ENCODE measurements around the gene HIP1. TPM values are rescaled to one million over a fixed set of nuclear protein-coding genes. Genes with fewer than 3 reads are reported as not detected.
"Not testable (repeated sequence)": the region's sequence is repeated elsewhere in the genome, so short reads cannot be mapped to it uniquely, and the experiment has no call there.

HIP1 gene
- total RNA-seq, 8 experiments from 2014 or later, result 1.8 to 28.4 (median 19.1) TPM

DNA sequence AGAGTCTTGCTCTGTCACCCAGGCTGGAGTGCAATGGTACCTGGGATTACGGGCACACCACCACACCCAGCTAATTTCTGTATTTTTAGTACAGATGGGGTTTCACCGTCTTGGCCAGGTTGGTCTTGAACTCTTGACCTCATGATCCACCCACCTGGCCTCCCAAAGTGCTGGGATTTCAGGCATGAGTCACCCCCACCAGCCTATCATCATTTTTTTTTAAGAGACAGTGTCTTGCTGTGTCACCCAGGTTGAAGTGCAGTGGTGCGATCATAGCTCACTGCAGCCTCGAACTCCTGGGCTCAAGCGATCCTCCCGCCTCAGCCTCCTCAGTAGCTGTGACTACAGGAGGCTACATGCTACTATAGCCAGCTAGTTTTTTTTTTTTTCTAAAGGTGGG, 56.7 kb downstream of the HIP1 start:
- in situ Hi-C loops (cut with MboI; ENCODE audit: low pct_unique_long_range_greater_than_20kb in 2 of 9, low sequenced_read_pairs in 9 of 9, unreplicated experiment in 9 of 9); ATAC-seq (replicated peaks in 6 of 8): not testable (repeated sequence)
- 58 to 100% (median 85%) methylated on average over 1 to 4 of the region's 6 CpGs; no CpG with 5 or more reads in 4 of the 10 experiments for WGBS, 10 experiments

DNA sequence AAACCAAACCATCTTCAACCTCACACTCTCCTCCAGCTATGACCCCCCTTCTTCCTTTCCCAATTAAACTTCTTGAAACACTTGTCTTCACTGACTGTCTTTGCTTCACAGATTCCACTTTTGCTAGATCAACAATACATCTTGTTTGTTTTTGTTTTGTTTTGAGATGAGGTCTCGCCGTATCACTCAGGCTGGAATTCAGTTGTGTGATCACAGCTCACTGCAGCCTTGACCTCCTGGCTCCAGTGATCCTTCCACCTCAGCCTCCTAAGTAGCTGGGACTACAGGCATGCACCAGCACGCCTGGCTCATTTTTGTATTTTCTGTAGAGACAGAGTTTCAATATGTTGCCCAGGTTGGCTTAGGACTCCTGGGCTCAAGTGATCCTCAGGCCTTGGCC, 59.7 kb downstream of the HIP1 start:
- in situ Hi-C loops (cut with MboI; ENCODE audit: low pct_unique_long_range_greater_than_20kb in 2 of 9, low sequenced_read_pairs in 9 of 9, unreplicated experiment in 9 of 9), result no loop called here
- Histone ChIP-seq H3K4me3 (no peak overlapping the region), H3K4me1 (replicated peaks in 1 of 2) (no peaks in the 10 kb centered on the region), H3K27ac (no peak overlapping the region)
- no peak for ATAC-seq (replicated peaks in 6 of 8)
- WGBS, 10 experiments, result 60 to 100% (median 86%) methylated on average over 1 to 3 of the region's 3 CpGs; no CpG with 5 or more reads in 5 of the 10 experiments

More for the DNA sequence above, 56.7 kb downstream of the HIP1 start:
- H3K4me3 ChIP-seq; H3K27ac ChIP-seq; H3K4me1 ChIP-seq (replicated peaks in 1 of 2): not testable (repeated sequence)

DNA sequence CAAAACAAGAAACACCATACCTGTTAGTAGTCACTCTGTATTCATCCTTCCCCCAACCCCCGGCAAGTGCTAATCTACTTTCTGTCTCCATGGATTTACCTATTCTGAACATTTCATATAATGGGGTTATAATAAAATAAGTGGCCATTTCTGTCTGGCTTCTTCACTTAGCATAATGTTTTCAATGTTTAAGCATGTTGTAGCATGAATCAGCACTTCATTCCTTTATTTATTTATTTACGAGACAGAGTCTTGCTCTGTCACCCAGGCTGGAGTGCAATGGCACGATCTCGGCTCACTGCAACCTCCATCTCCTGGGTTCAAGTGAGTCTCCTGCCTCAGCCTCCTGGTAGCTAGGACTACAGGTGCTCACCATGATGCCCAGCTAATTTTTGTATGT, 69.2 kb downstream of the HIP1 start:
- in situ Hi-C loops (cut with MboI; ENCODE audit: low pct_unique_long_range_greater_than_20kb in 2 of 9, low sequenced_read_pairs in 9 of 9, unreplicated experiment in 9 of 9), result no loop called here
- WGBS, 10 experiments, result 0 to 100% (median 66%) methylated on average over 1 to 4 of the region's 4 CpGs; no CpG with 5 or more reads in 2 of the 10 experiments
- H3K4me3 ChIP-seq, result no peak overlapping the region
- H3K4me1 ChIP-seq (replicated peaks in 1 of 2), result no peaks in the 10 kb centered on the region
- ATAC-seq (replicated peaks in 6 of 8), result no peak
- no peak overlapping the region for H3K27ac ChIP-seq

DNA sequence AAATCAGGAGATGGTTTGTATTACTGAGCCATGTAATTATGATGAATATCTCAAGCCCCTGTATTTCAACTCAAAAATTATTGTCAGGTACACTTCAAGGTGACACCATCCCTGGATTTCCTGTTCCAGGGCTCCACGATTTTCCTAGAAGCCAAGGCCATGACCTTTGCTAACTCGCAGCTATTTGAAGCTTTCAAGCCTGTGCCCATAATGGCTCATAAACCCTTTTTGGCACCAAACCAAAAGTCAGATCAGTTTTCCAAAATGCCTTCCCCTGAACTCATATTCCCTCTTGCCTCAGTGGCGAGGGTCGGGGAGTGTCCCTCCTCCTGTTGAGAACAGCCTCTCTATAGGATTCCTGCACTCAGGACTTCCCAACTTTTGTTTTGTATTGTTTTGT, 70.8 kb downstream of the HIP1 start:
- Histone ChIP-seq H3K27ac (no peak overlapping the region), H3K4me3 (no peak overlapping the region), H3K4me1 (replicated peaks in 1 of 2) (no peaks in the 10 kb centered on the region)
- in situ Hi-C loops (cut with MboI; ENCODE audit: low pct_unique_long_range_greater_than_20kb in 2 of 9, low sequenced_read_pairs in 9 of 9, unreplicated experiment in 9 of 9), result no loop called here
- ATAC-seq (replicated peaks in 6 of 8), result no peak
- WGBS, 10 experiments, result 0 to 100% (median 71%) methylated on average over 1 to 4 of the region's 4 CpGs; no CpG with 5 or more reads in 1 of the 10 experiments

DNA sequence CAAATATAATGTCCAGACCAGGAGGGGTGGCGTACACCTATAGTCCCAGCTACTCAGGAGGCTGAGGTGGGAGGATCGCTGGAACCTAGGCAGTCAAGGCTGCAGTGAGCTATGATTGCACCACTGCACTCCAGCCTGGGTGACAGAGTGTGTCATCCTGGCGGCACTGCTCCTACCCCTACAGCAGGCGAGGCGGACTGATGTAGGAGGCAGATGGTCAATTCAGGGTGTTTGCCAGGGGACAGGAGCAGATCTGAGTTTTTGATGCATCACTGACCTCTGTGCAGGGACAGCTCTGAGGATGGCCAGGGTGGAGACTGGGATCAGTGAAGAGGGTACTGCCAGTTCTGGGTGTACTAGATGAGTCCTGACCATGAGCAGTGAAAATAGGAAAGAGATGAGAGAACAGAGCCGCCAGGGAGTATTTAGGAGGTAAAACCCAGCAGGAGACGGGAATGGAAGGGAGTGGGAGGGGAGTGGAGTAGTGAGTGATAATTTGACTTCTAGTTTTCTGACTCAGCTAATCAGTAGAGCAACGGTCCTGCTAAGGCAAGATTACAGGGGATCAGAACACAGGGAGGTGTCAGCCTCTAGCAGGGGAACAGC, 75.3 kb downstream of the HIP1 start:
- no peak for ATAC-seq (replicated peaks in 6 of 8)
- H3K27ac ChIP-seq, result no peak overlapping the region
- no peak overlapping the region for H3K4me3 ChIP-seq
- in situ Hi-C loops (cut with MboI; ENCODE audit: low pct_unique_long_range_greater_than_20kb in 2 of 9, low sequenced_read_pairs in 9 of 9, unreplicated experiment in 9 of 9), result no loop called here
- 43 to 88% (median 69%) methylated on average over 1 to 5 of the region's 8 CpGs; no CpG with 5 or more reads in 5 of the 10 experiments for WGBS, 10 experiments
- H3K4me1 ChIP-seq (replicated peaks in 1 of 2), result no peaks in the 10 kb centered on the region

DNA sequence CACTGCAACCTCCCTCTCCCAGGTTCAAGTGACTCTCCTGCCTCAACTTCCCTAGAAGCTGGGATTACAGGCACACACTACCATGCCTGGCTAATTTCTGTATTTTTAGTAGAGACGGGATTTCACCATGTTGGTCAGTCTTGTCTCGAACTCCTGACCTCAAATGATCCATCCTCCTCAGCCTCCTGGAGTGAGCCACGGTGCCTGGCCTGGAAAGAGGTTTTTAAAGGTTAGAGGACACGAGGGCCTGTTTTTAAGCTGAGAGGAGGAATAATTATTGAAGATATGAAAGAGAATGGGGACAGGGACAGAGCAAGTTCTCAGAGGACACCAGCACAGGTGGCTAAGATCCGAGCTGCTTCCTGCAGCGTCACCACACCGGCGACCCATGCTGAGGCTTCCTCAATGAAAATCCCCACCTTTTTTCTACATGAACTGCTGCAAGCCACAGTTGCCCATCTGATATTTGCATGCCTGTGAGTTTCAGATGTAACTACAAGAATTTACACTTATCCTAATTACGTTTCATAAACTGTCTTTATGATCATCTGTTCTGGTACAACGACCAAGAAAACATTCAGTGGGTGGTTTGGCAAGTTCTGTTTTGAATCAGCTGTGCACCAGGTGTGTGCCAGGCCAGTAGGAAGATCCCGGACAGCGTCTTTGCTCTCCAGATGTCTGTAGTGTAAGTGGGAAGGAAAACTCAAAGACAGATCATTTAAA, 76.0 kb downstream of the HIP1 start:
- ATAC-seq (replicated peaks in 6 of 8), result no peak
- H3K27ac ChIP-seq, result no peak overlapping the region
- WGBS, 10 experiments, result 50 to 78% (median 73%) methylated on average over 2 to 9 of the region's 12 CpGs; no CpG with 5 or more reads in 5 of the 10 experiments
- H3K4me1 ChIP-seq (replicated peaks in 1 of 2), result no peaks in the 10 kb centered on the region
- in situ Hi-C loops (cut with MboI; ENCODE audit: low pct_unique_long_range_greater_than_20kb in 2 of 9, low sequenced_read_pairs in 9 of 9, unreplicated experiment in 9 of 9), result no loop called here
- no peak overlapping the region for H3K4me3 ChIP-seq

DNA sequence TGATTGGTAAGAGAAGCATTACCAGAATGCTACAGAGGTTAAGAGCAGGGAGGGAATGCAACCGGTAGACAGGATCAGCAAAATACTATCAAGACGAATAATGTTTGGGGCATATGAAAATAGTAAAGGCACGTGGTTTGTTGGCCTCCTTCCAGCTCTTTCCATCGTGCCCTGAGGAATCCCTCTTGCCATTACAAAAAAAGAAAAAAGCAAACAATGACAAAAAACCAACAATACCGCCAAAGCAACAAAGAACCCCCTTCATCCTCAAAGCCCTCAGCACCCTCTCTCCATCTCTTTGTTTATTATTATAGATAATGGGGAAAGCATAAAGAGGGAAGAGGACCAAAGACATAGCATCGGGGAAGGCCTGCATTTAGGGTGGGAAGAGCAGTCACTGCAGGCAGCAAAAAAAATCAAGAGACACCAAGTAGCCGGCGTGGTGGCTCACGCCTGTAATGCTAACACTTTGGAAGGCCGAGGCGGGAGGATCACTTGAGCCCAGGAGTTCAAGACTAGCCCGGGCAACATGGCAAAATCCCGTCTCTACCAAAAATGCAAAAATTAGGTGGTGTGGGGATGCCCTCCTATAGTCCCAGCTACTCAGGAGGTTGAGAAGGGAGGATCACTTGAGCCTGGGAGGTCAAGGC, 78.0 kb downstream of the HIP1 start:
- H3K27ac ChIP-seq, result no peak overlapping the region
- no peak for ATAC-seq (replicated peaks in 6 of 8)

DNA sequence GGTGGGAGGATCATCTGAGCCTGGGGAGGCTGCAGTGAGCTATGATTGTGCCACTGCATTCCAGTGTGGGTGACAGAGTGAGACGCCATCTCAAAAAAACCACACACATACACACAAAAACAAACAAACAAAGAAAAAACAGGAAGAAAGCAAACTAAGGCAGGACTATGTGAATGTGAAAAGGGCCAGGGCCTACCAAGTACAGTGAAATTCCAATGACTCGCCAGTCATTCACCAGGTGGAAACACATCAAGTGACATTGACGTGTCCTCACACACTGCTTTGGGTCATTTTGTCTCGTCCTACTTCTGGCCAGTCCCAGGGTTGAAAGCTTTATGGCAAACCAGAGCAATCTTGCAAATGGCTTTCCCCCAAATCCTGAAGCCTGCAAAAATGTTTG, 79.9 kb downstream of the HIP1 start:
- ATAC-seq (replicated peaks in 6 of 8), result no peak
- H3K27ac ChIP-seq, result no peak overlapping the region
- no peaks in the 10 kb centered on the region for H3K4me1 ChIP-seq (replicated peaks in 1 of 2)
- H3K4me3 ChIP-seq, result no peak overlapping the region
- in situ Hi-C loops (cut with MboI; ENCODE audit: low pct_unique_long_range_greater_than_20kb in 2 of 9, low sequenced_read_pairs in 9 of 9, unreplicated experiment in 9 of 9), result no loop called here
- 68 to 92% (median 82%) methylated on average over 1 to 3 of the region's 4 CpGs; no CpG with 5 or more reads in 3 of the 10 experiments for WGBS, 10 experiments

More for the DNA sequence above, 78.0 kb downstream of the HIP1 start:
- Histone ChIP-seq H3K4me1 (replicated peaks in 1 of 2) (no peaks in the 10 kb centered on the region), H3K4me3 (no peak overlapping the region)
- in situ Hi-C loops (cut with MboI; ENCODE audit: low pct_unique_long_range_greater_than_20kb in 2 of 9, low sequenced_read_pairs in 9 of 9, unreplicated experiment in 9 of 9), result no loop called here
- WGBS, 10 experiments, result 29 to 100% (median 69%) methylated on average over 1 to 12 of the region's 13 CpGs

DNA sequence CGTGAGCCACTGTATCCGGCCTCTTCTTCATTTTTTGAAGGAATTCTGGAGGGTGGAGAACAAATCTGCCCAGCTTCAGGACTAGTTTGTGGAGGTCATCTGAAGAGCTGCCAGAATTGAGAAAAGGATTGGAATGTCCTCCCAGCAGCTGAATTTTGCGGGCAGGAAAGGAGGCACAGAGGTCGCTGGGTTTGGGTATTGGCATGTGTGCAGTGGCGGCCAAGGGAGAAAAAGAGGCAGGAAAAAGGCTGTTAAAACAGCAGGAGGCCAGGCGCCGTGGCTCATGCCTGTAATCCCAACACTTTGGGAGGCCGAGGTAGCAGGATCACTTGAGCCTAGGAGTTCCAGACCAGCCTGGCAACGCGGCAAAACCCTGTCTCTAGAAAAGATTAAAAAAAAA, 80.4 kb downstream of the HIP1 start:
- in situ Hi-C loops (cut with MboI; ENCODE audit: low pct_unique_long_range_greater_than_20kb in 2 of 9, low sequenced_read_pairs in 9 of 9, unreplicated experiment in 9 of 9), result no loop called here
- H3K4me1 ChIP-seq (replicated peaks in 1 of 2), result no peaks in the 10 kb centered on the region

DNA sequence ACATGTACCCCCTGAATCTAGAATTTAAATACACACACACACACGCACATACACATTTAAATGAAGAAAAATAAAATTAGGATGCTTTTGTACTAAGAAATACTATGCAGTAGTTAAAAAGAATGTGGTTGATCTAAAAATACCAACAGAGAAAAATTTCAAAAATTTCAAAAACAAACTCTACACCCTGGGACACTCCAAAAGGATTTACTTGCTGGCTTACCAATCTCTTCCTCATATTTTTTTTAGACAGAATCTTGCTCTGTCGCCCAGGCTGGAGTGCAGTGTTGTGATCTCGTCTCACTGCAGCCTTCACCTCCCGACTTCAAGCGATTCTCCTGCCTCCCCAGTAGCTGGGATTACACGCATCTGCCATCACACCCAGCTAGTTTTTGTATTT, 80.9 kb downstream of the HIP1 start:
- Histone ChIP-seq H3K4me1 (replicated peaks in 1 of 2) (no peaks in the 10 kb centered on the region), H3K27ac (no peak overlapping the region), H3K4me3 (no peak overlapping the region)
- ATAC-seq (replicated peaks in 6 of 8), result no peak
- 83 to 100% (median 96%) methylated on average over 1 to 6 of the region's 6 CpGs; no CpG with 5 or more reads in 2 of the 10 experiments for WGBS, 10 experiments
- in situ Hi-C loops (cut with MboI; ENCODE audit: low pct_unique_long_range_greater_than_20kb in 2 of 9, low sequenced_read_pairs in 9 of 9, unreplicated experiment in 9 of 9), result no loop called here

More for the DNA sequence above, 80.4 kb downstream of the HIP1 start:
- no peak overlapping the region for H3K27ac ChIP-seq
- no peak overlapping the region for H3K4me3 ChIP-seq
- 50 to 100% (median 89%) methylated on average over 1 to 10 of the region's 10 CpGs; no CpG with 5 or more reads in 1 of the 10 experiments for WGBS, 10 experiments
- no peak for ATAC-seq (replicated peaks in 6 of 8)

DNA sequence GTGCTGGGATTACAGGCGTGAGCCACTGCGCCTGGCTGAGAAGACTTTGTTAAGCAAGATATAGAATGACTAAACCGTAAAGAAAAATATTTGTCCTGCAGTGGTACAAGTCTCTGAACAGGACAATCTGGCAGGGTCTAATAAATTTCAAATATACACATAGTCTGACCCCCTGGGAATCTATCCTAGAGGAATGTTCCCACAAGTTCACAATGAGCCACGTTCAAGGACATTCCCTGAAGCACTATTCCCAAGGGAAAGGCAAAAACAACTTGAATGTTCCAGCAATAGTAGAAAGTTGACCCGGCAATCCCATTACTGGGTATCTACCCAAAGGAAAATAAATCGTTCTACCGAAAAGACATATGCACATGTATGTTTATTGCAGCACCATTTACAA, 82.0 kb downstream of the HIP1 start:
- no peak overlapping the region for H3K4me3 ChIP-seq
- H3K27ac ChIP-seq, result no peak overlapping the region
- no peak for ATAC-seq (replicated peaks in 6 of 8)
- no peaks in the 10 kb centered on the region for H3K4me1 ChIP-seq (replicated peaks in 1 of 2)
- in situ Hi-C loops (cut with MboI; ENCODE audit: low pct_unique_long_range_greater_than_20kb in 2 of 9, low sequenced_read_pairs in 9 of 9, unreplicated experiment in 9 of 9), result no loop called here
- WGBS, 10 experiments, result 80 to 100% (median 96%) methylated on average over 1 to 6 of the region's 7 CpGs; no CpG with 5 or more reads in 2 of the 10 experiments

DNA sequence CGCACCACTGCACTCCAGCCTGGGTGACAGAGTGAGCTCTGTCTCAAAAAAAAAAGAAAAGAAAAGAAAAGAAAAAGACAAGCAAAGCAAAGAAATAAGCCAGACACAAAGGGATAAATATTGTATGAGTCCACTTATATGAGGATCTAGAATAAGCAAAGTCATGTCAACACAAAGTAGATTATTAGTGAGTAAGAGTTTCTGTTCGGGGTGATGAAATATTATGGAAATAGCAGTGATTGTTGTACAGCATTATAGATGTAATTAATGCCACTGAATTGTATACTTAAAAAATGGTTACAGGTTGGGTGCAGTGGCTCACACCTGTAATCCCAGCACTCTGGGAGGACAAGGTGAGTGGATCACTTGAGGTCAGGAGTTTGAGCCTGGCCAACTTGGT, 83.2 kb downstream of the HIP1 start:
- in situ Hi-C loops (cut with MboI; ENCODE audit: low pct_unique_long_range_greater_than_20kb in 2 of 9, low sequenced_read_pairs in 9 of 9, unreplicated experiment in 9 of 9), result no loop called here
- peaks cover 0 to 2% of the 10 kb centered on the region in 2 donors for H3K4me1 ChIP-seq (replicated peaks in 1 of 2)
- 73 to 100% (median 87%) methylated on average over 1 to 2 of the region's 2 CpGs for WGBS, 10 experiments
- ATAC-seq (replicated peaks in 6 of 8), result no peak
- H3K4me3 ChIP-seq, result no peak overlapping the region
- H3K27ac ChIP-seq, result no peak overlapping the region

DNA sequence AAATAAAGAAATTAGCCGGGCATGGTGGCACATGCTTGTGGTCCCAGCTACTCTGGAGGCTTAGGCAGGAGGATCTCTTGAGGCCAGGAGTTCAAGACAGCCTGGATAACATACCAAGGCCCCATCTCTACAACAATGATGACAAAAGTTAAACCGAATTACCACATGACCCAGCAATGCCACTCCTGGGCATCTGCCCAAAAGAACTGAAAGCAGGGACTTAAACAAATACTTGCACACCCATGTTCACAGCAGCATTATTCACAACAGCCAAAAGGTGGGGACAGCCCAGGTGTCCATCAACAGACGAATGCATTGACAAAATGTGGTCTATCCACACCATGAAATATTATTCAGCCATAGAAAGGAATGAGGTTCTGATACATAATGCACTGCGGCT, 83.9 kb downstream of the HIP1 start:
- in situ Hi-C loops (cut with MboI; ENCODE audit: low pct_unique_long_range_greater_than_20kb in 2 of 9, low sequenced_read_pairs in 9 of 9, unreplicated experiment in 9 of 9), result no loop called here
- Histone ChIP-seq H3K4me1 (replicated peaks in 1 of 2) (peaks cover 0 to 3% of the 10 kb centered on the region in 2 donors), H3K27ac (no peak overlapping the region), H3K4me3 (no peak overlapping the region)
- 40 to 100% (median 97%) methylated on average over 1 to 2 of the region's 4 CpGs; no CpG with 5 or more reads in 6 of the 10 experiments for WGBS, 10 experiments
- ATAC-seq (replicated peaks in 6 of 8), result no peak
